Measurements from ENCODE around the gene TANGO2.

Gene TANGO2

GRCh38 chr22:20083157-20083890 lies 62.4 kb downstream of the TANGO2 start:
- DNase-seq (ENCODE audit: low read depth in 3 of 3, low spot score in 1 of 3): no peak

GRCh38 chr22:20083891-20084546 lies 63.1 kb downstream of the TANGO2 start:
- DNase-seq (ENCODE audit: low read depth in 3 of 3, low spot score in 1 of 3): no peak

- DNase-seq (ENCODE audit: low read depth in 3 of 3, low spot score in 1 of 3): no peak
Observed at GRCh38 chr22:20084547-20085413, 63.9 kb downstream of the TANGO2 start.

GRCh38 chr22:20085651-20086050 lies 64.7 kb downstream of the TANGO2 start:
- no peak for DNase-seq (ENCODE audit: low read depth in 3 of 3, low spot score in 1 of 3)

- no peak for DNase-seq (ENCODE audit: low read depth in 3 of 3, low spot score in 1 of 3)
Observed at GRCh38 chr22:20086101-20086599, 65.2 kb downstream of the TANGO2 start.

GRCh38 chr22:20086763-20087162 lies 65.9 kb downstream of the TANGO2 start:
- DNase-seq (ENCODE audit: low read depth in 3 of 3, low spot score in 1 of 3): no peak

GRCh38 chr22:20087319-20088262 lies 66.7 kb downstream of the TANGO2 start:
- no peak for DNase-seq (ENCODE audit: low read depth in 3 of 3, low spot score in 1 of 3)

- DNase-seq (ENCODE audit: low read depth in 3 of 3, low spot score in 1 of 3): no peak
Observed at GRCh38 chr22:20088263-20088648, 67.3 kb downstream of the TANGO2 start.

- no peak for DNase-seq (ENCODE audit: low read depth in 3 of 3, low spot score in 1 of 3)
Observed at GRCh38 chr22:20089226-20089976, 68.5 kb downstream of the TANGO2 start.

GRCh38 chr22:20089977-20090729 lies 69.2 kb downstream of the TANGO2 start:
- no peak for DNase-seq (ENCODE audit: low read depth in 3 of 3, low spot score in 1 of 3)

- DNase-seq (ENCODE audit: low read depth in 3 of 3, low spot score in 1 of 3): no peak
Observed at GRCh38 chr22:20090730-20091240, 69.9 kb downstream of the TANGO2 start.

GRCh38 chr22:20091690-20092476 lies 71.0 kb downstream of the TANGO2 start:
- no peak for DNase-seq (ENCODE audit: low read depth in 3 of 3, low spot score in 1 of 3)

GRCh38 chr22:20092477-20092854 lies 71.6 kb downstream of the TANGO2 start:
- DNase-seq (ENCODE audit: low read depth in 3 of 3, low spot score in 1 of 3): no peak

GRCh38 chr22:20093418-20094196 lies 72.7 kb downstream of the TANGO2 start:
- no peak for DNase-seq (ENCODE audit: low read depth in 3 of 3, low spot score in 1 of 3)

- DNase-seq (ENCODE audit: low read depth in 3 of 3, low spot score in 1 of 3): no peak
Observed at GRCh38 chr22:20094197-20094807, 73.4 kb downstream of the TANGO2 start.

GRCh38 chr22:20095521-20095920 lies 74.6 kb downstream of the TANGO2 start:
- no peak for DNase-seq (ENCODE audit: low read depth in 3 of 3, low spot score in 1 of 3)
